NCI-H187 (cell line): ENCODE measurements around the gene NEDD4L.

Experiments used
- DNase-seq, 2 experiments: peaks; one replicate each; lab custom pipeline; 2025; lab: John Stamatoyannopoulos, UW

Gene NEDD4L

DNA sequence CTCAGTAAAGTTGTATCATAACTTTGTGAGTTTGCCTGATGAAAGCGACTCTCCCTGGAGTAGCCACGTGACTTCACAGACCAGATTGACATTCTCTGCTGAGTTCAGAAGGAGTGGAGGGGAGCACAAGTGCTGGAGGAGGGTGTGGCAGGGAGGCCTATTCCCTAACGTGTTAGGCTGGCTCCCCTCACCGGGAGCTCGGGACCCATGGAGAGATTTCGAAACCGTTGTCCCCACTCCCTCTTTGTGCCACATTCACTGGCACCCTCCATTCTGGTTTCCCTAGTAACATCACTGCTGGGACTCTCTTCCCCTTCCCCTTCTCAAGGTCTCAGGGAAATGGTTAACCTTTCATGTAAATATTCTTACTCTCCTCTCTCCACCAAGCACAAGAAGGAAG, 304.9 kb downstream of the NEDD4L start:
- no peak for DNase-seq

DNA sequence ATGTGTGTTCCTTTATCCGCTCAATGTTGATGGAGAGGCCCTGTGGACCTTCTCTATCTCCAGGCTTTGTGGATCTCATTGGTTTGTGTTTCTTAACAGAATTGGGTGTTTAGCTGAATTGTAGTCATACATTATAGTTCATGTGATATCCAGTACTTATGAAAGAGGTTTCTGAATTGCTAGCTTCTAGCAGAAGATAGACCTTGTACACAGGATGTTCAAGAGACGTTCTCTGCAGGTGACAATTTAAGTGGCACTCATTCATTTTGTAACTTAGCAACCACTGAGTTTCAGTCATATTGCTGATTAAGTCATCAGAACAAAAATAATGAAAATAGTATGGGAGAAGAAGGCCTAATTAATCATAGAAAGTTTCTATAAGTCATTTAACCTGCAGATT, 305.6 kb downstream of the NEDD4L start:
- DNase-seq = no peak

DNA sequence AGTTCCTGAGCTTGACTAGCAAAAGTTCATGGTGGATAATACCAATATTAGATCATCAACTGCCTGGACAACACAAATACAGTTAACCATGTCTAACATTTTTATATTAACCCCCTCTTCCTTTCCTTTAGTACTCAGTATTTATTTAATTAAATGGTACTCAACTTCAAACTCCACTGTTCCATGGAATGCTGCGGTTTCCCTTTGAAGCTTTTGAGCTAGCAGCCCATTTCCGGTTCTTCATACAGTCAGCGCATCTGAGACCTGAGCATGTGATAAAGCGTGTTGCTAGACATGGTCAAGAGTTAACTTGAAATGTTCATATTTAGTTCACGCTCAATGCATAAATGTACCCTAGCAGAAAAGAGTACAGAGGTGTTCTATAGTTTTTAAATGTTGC, 306.5 kb downstream of the NEDD4L start:
- DNase-seq = no peak

DNA sequence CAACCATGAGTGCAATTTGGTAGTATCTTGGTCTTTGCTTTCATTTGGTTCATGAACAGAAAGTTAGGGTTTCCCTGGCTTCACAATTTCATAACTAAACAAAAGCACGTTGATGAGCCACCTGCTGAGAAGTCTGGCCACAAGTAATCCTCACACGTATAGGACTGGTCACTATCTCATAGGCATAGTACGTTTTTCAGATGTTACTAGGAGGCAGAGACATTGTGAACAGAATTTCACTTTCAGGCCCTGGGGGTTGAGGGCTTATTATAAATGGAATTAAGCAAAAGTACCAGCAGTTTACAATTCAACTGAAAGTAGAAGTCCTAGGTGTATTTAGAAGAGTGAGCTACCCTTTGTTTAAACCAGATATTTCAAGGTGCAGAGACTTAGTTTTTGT, 307.8 kb downstream of the NEDD4L start:
- DNase-seq = no peak

DNA sequence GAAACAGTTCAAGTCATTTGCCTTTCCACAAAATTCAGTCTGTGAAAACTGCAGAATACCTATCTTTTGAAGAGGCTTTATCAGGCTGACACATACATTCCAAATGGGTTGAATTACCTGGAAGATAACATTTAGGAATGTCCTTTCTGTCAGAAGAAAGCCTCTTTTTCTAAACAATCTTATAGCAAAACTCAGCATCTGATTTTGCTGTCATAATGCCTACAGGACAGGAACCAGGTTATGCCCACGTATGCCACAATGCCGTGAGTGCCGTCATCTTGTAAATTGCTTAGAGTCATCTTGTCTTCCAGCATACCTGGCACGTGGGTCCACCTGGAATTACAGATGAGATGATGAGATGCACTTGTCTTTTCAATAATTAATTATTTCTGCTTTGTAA, 309.6 kb downstream of the NEDD4L start:
- no peak for DNase-seq

DNA sequence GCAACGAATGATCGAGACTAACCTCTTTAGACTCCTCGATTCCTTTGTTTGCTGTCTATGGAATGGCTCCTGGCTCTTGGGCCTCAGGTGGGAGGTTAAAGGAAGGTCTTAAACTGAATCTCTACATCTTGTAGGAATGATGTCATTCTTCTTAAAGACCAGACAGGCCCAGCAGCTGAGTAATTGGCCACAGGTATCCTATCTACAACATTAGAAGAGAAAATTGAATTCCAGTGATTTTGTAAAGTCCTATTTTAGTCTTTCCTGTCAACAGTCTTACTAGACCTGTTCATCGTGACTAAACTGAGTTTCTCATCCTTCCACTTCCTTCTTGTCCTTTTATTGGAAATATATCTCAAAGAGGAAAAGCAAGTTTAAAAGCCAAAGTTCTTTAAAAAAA, 310.0 kb downstream of the NEDD4L start:
- no peak for DNase-seq

DNA sequence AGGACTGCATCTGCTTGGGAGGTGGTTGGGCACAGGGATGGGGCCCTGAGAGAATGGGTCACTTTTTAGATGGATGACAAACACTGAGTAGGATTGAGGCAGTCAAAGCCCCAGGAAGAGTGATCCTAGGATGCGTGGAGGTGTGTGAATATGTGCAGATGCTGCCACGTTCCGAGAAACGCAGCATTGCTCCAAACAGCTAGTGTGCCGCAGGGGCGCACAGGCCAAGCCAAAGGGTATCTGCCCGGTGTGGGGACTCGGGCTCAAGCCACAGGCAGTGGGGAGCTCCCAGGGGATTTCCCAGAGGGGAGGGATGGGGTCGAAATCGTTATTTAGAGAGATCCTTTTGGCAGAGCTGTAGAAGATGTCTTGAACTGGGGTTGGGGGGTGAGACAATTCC, 310.8 kb downstream of the NEDD4L start:
- no peak for DNase-seq

DNA sequence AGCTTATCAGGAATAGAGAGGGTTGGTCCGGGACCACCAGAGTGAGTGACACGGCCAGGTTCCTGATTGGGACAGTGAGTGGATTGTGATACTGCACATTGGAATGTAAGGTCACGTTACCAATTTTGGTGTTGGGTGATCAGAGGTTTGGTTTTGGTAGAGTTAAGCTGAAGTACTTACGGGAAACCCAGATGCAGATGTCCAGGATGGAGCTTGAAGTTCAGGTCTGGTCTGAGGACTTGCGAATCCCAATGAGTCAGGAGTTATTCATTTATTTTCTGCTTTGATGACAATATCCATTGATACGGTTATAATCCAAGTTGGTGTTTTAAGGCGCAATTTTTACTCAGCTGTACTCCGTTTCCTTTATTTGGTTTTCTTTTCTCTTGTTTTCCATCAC, 311.2 kb downstream of the NEDD4L start:
- DNase-seq = no peak

DNA sequence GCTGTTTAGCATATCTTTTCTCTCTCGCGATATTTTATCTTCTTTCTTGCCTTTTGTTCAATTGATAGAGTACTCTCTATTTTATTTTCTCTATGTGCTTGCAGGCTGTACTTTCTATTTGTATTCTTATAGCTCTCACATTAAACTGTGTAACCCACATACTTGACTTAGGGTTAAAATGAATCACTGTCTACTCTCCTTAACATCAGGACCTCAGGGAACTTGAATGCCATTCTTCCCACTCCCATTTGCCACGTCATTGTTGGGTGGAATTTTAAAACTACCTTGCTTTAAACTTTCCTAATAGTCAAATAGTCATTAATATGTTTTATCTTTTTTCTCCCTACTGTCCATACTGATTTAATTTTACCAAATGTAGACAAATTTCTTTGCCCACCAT, 315.2 kb downstream of the NEDD4L start:
- no peak for DNase-seq

DNA sequence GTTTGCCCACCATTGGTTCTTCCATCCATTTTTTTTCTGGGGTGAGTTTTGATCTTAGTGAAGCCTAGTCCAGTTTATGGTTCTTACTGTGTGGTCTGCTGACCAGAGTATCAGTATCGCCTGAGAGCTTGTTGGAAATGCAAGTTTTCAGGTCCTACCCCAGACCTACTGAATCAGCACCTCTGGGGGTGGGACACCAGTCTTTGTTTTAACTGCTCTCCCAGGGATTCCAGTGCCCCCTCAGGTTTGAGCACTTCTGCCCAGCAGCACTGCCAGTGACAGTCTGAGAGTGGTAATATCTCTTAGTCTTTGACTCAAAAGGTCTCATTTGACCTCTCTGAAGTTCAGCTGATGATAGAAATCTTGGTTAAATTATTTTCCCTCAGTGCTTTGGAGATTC, 315.6 kb downstream of the NEDD4L start:
- DNase-seq = no peak

DNA sequence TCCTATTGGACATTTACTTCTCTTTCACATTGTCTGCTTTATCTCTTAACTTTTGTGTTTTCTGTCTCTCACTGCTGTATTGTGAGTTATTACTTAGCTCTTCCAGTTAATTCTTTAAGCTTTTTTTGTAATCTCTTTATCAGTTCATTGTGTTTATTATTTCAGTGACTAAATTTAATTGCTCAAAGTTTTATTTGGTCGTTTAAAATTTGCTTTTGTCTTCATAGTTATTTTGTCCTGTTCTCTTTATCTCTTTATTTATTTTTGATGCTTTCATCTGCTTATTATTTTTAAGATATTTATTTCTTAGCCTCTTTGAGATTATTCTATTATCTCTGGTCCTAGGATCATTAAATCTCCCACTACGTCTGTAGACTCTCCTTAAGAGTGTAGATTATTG, 316.3 kb downstream of the NEDD4L start:
- DNase-seq = no peak

DNA sequence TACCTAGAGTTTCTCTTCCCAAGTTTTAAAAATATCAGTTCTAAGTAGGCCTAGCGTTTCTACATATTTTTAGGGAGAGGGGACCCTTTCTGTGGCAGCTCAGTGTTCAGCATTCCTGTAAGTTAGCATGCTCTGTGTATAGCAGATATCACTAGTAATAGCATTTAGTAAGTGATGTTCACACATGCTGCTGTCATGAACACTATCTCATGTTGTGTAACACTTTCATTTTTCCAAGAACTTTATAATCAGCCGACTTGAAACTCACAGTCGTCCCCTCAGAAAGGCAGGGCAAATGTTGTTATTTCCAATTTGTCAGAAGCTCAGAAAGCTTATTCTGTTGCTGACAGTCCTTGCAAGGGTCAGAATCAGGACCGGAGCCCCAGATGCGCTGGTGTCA, 317.2 kb downstream of the NEDD4L start:
- no peak for DNase-seq

DNA sequence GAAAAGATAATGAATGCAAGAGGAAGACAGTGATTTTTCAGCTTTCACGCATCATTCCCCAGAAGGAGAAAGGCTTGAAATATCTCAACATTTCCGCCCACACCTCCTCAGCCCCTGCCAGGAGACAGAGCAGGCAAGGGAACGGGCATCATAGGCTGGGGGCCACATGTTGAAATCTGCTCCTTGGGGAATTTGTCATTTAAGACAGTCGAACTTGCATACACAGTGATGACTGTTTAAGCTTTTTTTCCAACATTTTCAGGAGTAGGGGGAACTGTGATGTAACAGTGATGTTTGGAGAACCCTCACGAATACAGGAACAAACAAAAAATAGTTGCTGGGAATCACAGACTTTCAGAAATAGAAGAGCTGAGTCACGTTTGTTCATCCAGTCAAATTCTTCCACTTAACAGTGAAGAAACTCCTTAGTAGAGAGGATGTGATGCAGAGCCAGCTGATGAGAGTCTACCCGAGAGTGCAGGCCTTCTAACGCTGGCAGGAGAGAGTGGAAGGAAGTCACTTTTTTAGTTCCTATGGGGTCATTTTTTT, 318.1 kb downstream of the NEDD4L start:
- no peak for DNase-seq

DNA sequence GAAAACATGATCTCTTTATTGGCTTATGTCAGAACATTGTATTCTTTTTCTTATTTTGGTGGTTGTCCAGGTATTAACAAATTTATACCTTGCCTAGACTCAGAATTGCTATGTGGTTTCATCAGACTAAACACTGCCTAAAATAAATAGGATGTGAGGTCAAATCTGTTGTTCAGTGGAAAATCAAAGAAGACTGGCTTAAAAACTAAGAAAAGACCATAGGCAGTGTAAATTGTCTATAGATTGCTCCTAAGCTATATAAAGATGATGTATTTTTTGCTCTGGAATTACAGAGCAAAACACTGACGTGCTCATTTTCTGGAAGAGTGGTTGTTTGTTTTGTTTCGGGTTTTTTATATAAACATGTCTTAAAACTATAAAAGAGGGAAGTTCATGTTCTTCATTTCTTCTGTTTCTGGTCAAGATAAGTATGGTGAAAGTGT, 318.8 kb downstream of the NEDD4L start:
- no peak for DNase-seq

DNA sequence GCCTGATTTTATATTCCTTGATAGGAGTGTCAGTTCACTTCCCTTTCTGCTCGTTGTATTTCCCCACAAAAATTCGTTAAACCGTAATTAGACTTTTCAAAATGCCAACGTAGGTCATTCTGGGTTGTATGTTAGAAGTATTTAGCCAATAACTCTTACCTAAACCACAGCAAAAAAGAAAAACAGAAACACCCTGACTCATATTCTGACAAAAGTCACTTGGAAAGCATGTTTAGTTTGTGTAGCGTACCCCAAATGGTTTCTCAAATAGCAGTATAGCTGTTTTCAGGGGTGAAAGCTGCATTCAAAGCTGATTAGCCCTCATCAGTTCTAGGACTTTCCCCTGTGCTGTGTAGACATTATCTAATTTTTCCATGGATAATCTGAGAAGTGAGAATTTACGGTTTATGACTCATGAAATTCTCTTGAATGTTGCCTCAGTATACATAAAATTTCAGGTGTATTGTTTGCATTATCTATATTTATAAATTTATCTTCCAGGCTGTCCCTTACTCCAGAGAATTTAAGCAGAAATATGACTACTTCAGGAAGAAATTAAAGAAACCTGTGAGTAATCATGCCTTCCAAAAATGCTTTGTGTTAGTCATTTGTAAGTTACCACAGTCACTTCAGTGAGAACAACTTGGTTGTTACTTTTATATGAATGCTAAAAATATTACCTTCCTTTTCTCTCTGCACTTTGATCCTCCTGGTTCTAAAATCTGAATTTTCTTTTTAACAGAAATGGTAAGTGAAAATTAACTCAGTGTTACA, 319.9 kb downstream of the NEDD4L start:
- DNase-seq = no peak

DNA sequence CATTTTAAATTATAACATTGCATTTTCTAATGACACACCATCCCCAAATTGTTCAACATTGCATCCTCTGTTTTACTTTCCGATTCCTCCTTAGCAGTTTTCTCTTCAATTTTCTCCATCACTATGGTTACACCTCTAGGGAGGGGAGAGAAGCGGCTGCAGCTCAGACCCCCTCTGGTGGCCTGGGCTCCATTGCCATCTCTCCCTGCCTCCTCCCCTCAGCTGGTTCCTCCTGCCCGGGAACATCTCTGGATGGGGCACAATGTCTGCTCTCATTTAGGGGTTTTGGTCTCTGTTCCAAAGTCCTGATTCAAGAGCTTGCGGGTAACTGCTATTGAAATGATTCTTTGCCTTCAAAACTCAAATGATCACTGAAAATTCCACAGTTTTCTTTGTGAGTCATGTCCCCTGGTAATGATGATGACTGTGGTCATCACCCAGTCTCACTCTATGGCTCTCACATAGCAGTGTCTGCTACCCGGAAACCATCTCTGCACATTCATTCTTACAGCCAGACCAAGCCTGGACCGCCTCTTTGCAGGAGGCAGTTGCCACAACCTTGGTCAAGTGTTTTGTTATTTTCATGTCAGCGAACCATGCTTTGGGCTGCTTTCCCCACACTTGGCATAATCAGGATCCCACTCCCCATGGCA, 321.0 kb downstream of the NEDD4L start:
- no peak for DNase-seq

DNA sequence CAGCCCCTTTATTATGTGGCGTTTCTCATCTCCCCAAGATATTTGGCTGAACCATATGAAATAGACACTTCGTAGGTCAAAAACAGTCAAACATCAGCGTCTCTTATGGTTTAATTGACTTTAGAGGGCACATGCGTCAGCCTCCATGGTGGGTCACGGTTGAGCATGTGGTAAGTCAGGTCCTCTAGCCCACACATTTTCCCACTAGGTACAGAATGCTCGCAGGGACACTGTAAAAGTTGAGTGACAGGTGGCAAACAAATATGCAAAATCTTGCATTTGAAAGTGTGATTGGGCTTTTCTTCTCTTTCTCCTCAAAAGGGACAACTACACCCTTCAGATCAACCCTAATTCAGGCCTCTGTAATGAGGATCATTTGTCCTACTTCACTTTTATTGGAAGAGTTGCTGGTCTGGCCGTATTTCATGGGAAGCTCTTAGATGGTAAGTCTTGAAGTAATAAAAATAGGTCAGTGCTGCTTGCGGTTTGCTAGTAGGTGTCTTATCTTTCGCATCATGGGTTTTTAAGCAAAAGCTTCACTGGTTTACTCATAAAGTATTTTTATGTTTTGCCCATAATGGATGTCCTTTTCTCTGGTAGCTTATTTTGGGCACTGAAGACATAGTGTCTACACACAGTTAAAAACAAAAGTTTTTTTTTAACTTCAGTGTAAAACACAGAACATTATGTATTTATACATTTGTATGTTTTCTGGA, 323.6 kb downstream of the NEDD4L start:
- no peak for DNase-seq

DNA sequence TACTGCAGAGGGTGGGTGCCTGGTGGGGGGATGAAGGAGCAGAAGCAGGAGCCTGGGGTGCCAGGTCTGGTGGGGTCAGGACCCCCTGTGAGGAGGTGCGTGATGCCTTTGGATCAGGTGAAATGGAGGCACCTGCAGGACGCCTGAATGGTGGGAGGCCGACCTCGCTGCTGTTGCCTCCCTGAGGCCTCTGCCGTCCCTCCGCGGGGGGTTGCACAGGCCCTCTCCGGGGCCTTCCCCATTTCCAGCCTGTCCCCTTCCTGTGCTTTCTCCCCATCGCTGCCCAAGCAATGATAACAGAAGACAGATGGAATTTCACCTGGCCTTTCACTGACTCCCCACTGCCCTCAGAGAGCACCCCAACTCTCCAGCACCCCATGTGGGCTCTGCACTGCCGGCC, 325.6 kb downstream of the NEDD4L start:
- no peak for DNase-seq

DNA sequence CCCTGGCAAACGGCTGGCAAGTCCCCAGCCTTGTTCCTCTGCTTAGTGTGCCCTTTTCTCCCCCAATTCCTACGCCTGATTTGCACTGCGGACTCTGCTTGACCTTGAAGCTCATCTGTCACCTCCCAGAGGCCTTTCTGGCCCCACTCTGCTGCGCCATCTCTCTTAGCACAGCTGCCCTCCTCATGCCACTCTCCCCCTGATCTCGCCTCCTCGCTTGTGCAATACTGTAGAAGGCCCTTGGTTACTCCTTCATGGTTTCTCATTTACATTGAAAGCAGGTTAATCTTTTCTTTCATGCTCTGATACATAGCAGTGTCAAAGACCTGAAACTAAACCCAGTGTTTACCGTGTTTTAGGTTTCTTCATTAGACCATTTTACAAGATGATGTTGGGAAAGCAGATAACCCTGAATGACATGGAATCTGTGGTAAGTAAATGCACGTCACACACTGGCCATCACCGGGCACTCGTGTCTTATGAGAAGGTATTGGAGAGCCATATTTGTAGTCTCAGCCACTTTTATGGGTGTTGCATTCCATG, 326.1 kb downstream of the NEDD4L start:
- DNase-seq = no peak

DNA sequence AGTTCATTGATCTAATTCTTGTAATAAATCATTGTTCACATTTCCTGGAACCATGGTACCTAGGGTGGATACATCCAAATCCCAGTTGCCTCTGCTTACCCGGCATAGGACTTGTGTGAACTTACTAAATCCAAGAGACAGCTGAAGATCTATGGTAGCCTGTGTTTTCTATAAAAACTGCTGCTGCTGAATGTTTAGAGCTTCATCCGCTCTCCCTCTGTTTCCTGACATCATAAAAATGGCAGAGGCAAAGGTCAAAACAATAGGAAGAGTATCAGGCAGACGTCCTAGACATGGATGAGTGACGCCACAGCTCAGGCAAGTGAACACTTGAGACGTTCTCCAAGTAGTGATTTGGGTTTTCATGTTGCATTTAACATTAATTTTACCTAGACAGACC, 326.6 kb downstream of the NEDD4L start:
- no peak for DNase-seq

DNA sequence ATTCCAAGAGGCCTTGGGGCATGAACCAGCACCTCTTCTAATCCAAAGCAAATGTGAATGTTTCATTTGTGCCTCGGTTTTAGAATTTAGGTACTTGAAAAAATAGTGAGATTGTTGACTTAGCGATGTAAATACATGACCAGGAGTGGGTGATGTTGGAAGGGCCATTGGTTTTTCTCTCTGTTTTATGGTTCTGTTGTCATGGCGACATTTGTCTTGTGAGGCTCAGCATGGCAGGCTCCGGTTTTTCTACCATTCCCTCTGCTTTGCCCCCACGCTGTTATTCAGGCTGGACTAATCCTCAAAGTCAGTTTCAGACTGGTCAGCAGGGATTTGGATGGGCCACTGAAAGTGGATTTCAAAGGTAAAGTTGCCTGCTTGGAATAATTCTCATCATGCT, 329.5 kb downstream of the NEDD4L start:
- DNase-seq = no peak

DNA sequence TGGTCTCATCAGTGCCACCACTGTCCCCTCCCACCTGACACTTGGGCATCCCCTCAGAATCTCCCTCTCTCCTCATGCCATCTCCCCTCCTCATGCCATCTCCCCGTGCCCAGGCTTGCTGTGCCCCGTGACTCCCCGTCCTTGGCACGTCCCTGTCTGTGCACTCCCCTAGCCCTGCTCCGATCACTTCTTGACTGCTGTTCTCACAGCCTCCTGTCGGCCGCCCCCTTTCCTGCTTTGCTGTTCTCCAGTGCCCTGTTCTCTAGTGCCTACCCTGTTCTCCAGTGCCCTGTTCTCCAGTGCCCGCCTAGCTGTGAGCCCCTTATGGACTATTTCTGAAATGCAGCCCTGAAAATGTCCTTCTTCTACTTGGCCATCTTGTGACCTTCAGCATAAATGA, 331.0 kb downstream of the NEDD4L start:
- DNase-seq = no peak
